HepG2 (cell line): Measurements from ENCODE around the gene SHLD1. TPM values are rescaled to one million over a fixed set of nuclear protein-coding genes. Genes with fewer than 3 reads are reported as not detected.
A peak's percentile ranks its signal among the peaks of the same experiment; 100 is the strongest.

Experiments used
- ARNT ChIP-seq: fragments of 450-650 bp; IDR thresholded peaks from 2 replicates; pipeline ENCODE4 v1.6.1; 2017
- ATF7-NPFF ChIP-seq: sonication (generic); formaldehyde crosslinking; IDR thresholded peaks from 2 replicates; pipeline ENCODE4 v1.8.1; 2023; ENCODE audit warnings: mild to moderate bottlenecking, low read depth, missing genetic modification reagents, moderate library complexity
- KDM5A ChIP-seq: fragments of 200-600 bp; sonication (generic); IDR thresholded peaks from 2 replicates; pipeline ENCODE4 v1.7.0; 2018; ENCODE audit warnings: antibody characterized with exemption, mild to moderate bottlenecking, low read length, borderline replicate concordance
- KDM5B ChIP-seq: sonication (generic); formaldehyde crosslinking; IDR thresholded peaks from 2 replicates; pipeline ENCODE4 v1.4.0; 2020; ENCODE audit warnings: missing genetic modification reagents, mild to moderate bottlenecking, borderline replicate concordance
- MEF2D ChIP-seq: sonication (generic); formaldehyde crosslinking; IDR thresholded peaks from 2 replicates; pipeline ENCODE4 v1.5.1; 2020; ENCODE audit warnings: mild to moderate bottlenecking, missing genetic modification reagents
- RNF2 ChIP-seq: fragments of 450-650 bp; conservative IDR thresholded peaks from 2 replicates; pipeline ENCODE4 v1.6.1; 2016; ENCODE audit warnings: low read depth
- SP140L ChIP-seq: sonication (generic); formaldehyde crosslinking; IDR thresholded peaks from 2 replicates; pipeline ENCODE4 v1.4.0; 2020; ENCODE audit warnings: missing genetic modification reagents, borderline replicate concordance
- TBX3 ChIP-seq: fragments of 450-650 bp; IDR thresholded peaks from 2 replicates; pipeline ENCODE4 v1.6.1; 2017; ENCODE audit warnings: antibody characterized with exemption, mild to moderate bottlenecking, inconsistent platforms, borderline replicate concordance
- TCF7L2 ChIP-seq: IDR thresholded peaks from 2 replicates; pipeline ENCODE4 v1.6.1; 2011; ENCODE audit warnings: mild to moderate bottlenecking, low read depth, low read length, moderate library complexity
- XRCC5 ChIP-seq: fragments of 200-400 bp; formaldehyde crosslinking; optimal IDR thresholded peaks from 2 replicates; pipeline ENCODE3; 2017; ENCODE audit warnings: mild to moderate bottlenecking, low read length
- ZNF326 ChIP-seq: sonication (generic); formaldehyde crosslinking; IDR thresholded peaks from 2 replicates; pipeline ENCODE4 v1.4.0; 2020; ENCODE audit warnings: missing genetic modification reagents, borderline replicate concordance
- ZNF33A ChIP-seq: sonication (generic); formaldehyde crosslinking; IDR thresholded peaks from 2 replicates; pipeline ENCODE4 v1.5.1; 2020; ENCODE audit warnings: missing genetic modification reagents, mild to moderate bottlenecking, moderate library complexity, borderline replicate concordance
- ZNF609 ChIP-seq: sonication (generic); formaldehyde crosslinking; IDR thresholded peaks from 2 replicates; pipeline ENCODE4 v1.4.0; 2020; ENCODE audit warnings: mild to moderate bottlenecking, missing genetic modification reagents, borderline replicate concordance
- ZNF615 ChIP-seq: sonication (generic); formaldehyde crosslinking; IDR thresholded peaks from 2 replicates; pipeline ENCODE4 v1.5.0; 2020; ENCODE audit warnings: mild to moderate bottlenecking, missing genetic modification reagents, borderline replicate concordance
- ZNF773 ChIP-seq: sonication (generic); formaldehyde crosslinking; IDR thresholded peaks from 2 replicates; pipeline ENCODE4 v1.4.0; 2020; ENCODE audit warnings: missing genetic modification reagents, borderline replicate concordance
- ZNF777 ChIP-seq: sonication (generic); formaldehyde crosslinking; IDR thresholded peaks from 2 replicates; pipeline ENCODE4 v1.4.0; 2020; ENCODE audit warnings: missing genetic modification reagents
- polyA plus RNA-seq, 8 experiments: library from polyadenylated mRNA; depleted of rRNA in 3 of 8; stranded (reverse) in 7 of 8; unstranded in 1 of 8; fragments of >200 nt; fragmentation: Illumina TruSeq in 4 of 8; extraction: Trizol in 4 of 8; gene quantifications; 2 replicates each; pipeline versions ENCODE4 v1.2.1 to v1.2.3, GENCODE V29; 2011 to 2016; ENCODE audit warnings: low read depth in 4 of 8, missing spikeins in 1 of 8, mixed read lengths in 1 of 8; ENCODE audit not compliant: insufficient read depth in 1 of 8
- total RNA-seq, 5 experiments: library from RNA; depleted of rRNA; stranded (reverse); fragments of >200 nt; fragmentation: Illumina TruSeq; extraction: Trizol; gene quantifications; 2 replicates each; pipeline ENCODE4 v1.2.3, GENCODE V29; 2016; ENCODE audit warnings: low read depth in 1 of 5
- TF ChIP-seq, protein P1 (sequence below): sonication (generic); formaldehyde crosslinking; IDR thresholded peaks from 2 replicates; pipeline ENCODE4 v1.4.0; 2020; ENCODE audit warnings: mild to moderate bottlenecking, missing genetic modification reagents
- TF ChIP-seq, protein P2 (sequence below): IDR thresholded peaks from 2 replicates; pipeline ENCODE4 v1.6.1; 2016; ENCODE audit warnings: missing biosample characterization, missing genetic modification reagents, low read depth

Gene SHLD1
- total and polyA plus RNA-seq, 2 of the 13 experiments (the other 11 are each of a cell fraction or from before 2014, with no cell fraction given), result 8.9 to 10.0 TPM

DNA sequence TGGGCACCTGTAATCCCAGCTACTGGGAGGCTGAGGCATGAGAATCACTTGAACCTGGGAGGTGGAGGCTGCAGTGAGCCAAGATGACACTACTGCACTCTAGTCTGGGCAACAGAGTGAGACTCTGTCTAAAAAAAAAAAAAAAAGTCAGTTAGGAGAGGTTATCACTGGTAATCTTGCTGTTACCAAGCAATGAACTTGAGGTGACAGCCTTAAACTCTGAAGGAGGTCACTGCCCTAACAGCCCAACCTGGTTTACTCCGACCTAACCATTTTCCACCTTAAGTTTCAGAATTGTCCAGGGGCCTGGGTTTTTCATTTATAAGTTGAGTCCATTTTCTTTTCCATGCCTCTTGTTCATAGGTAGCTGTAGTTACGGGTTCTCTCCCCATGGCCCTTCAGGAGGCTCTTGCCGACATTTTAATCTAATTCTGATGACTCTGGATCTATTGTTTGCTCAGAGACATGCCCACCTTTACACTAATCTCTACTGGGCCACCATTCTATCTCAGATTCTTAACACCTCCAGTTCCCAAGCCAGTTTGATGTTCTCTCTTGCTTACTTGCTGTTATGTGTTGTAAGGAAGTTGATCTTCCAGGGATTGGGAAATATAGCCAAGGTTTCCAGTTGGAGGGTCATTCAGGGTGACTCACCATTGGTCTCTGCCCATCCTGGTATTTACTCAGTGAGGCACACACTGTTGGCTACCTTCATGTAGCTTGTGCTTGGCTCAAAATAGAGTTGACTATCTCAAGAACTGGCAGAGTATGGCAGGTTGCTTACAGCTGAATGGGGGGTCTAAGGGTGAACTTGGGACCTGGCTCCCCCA, 29.1 kb downstream of the SHLD1 start (continued):
- TF ChIP-seq ZNF609 (CRISPR knock-in tag) (peak; percentile 83), SP140L (CRISPR knock-in tag) (no peak), TBX3 (no peak), ZNF773 (CRISPR knock-in tag) (no peak), ZNF326 (CRISPR knock-in tag) (no peak), TCF7L2 (no peak), ARNT (no peak), RNF2 (no peak), KDM5B (no peak), ATF7-NPFF (CRISPR knock-in tag) (no peak), ZNF777 (CRISPR knock-in tag) (no peak), ZNF33A (CRISPR knock-in tag) (no peak), XRCC5 (peak; percentile 84), KDM5A (no peak), ZNF615 (CRISPR knock-in tag) (no peak), MEF2D (CRISPR knock-in tag) (peak; percentile 92)
- TF ChIP-seq, protein P1, sequence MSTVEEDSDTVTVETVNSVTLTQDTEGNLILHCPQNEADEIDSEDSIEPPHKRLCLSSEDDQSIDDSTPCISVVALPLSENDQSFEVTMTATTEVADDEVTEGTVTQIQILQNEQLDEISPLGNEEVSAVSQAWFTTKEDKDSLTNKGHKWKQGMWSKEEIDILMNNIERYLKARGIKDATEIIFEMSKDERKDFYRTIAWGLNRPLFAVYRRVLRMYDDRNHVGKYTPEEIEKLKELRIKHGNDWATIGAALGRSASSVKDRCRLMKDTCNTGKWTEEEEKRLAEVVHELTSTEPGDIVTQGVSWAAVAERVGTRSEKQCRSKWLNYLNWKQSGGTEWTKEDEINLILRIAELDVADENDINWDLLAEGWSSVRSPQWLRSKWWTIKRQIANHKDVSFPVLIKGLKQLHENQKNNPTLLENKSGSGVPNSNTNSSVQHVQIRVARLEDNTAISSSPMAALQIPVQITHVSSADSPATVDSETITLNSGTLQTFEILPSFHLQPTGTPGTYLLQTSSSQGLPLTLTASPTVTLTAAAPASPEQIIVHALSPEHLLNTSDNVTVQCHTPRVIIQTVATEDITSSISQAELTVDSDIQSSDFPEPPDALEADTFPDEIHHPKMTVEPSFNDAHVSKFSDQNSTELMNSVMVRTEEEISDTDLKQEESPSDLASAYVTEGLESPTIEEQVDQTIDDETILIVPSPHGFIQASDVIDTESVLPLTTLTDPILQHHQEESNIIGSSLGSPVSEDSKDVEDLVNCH, result no peak
- TF ChIP-seq, protein P2, sequence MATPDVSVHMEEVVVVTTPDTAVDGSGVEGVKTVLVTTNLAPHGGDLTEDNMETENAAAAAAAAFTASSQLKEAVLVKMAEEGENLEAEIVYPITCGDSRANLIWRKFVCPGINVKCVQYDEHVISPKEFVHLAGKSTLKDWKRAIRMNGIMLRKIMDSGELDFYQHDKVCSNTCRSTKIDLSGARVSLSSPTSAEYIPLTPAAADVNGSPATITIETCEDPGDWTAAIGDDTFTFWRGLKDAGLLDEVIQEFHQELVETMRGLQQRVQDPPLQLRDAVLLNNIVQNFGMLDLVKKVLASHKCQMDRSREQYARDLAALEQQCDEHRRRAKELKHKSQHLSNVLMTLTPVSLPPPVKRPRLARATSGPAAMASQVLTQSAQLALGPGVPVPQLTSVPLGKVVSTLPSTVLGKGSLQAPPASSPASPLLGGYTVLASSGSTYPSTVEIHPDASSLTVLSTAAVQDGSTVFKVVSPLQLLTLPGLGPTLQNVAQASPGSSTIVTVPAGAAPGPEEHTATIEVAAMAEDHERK (CRISPR knock-in tag), result no peak
